SU-DHL-6 (cell line): ENCODE data around the gene SOBP.

ENCODE experiments used
- H2AFZ ChIP-seq: fragments of 200-600 bp; sonication (generic); 2 replicates; pipeline ENCODE4 v1.6.1; 2014; ENCODE audit warnings: low read depth, mild to moderate bottlenecking, moderate library complexity, mixed read lengths, antibody characterized with exemption, low read length; ENCODE audit not compliant: severe bottlenecking
- H3F3A ChIP-seq: fragments of 200-600 bp; shearing (Covaris generic); 2 replicates; pipeline ENCODE4 v1.6.0; 2016; ENCODE audit warnings: antibody characterized with exemption, mild to moderate bottlenecking; ENCODE audit not compliant: insufficient read depth
- H3K27ac ChIP-seq: fragments of 200-600 bp; sonication (generic); 2 replicates; pipeline ENCODE4 v1.5.1; 2016; ENCODE audit warnings: low read depth, mild to moderate bottlenecking, low read length, moderate library complexity, mixed read lengths
- H3K27me3 ChIP-seq: fragments of 200-600 bp; sonication (generic), shearing (Covaris generic); 2 replicates; pipeline ENCODE4 v1.6.0; 2014; ENCODE audit warnings: mild to moderate bottlenecking, low read length
- H3K36me3 ChIP-seq: fragments of 200-600 bp; sonication (generic); 2 replicates; pipeline ENCODE4 v1.6.1; 2014; ENCODE audit warnings: mild to moderate bottlenecking, low read length, mixed read lengths
- H3K4me2 ChIP-seq: fragments of 300-600, 200-600 bp; shearing (Covaris generic), sonication (generic); 2 replicates; pipeline ENCODE4 v1.6.0; 2014; ENCODE audit warnings: low read length, low read depth, mild to moderate bottlenecking; ENCODE audit not compliant: poor library complexity, severe bottlenecking
- H3K4me3 ChIP-seq: fragments of 200-600 bp; sonication (generic); 2 replicates; pipeline ENCODE4 v1.5.1; 2014; ENCODE audit warnings: antibody characterized with exemption, low read length, mild to moderate bottlenecking, mixed read lengths; ENCODE audit not compliant: insufficient read depth, poor library complexity, severe bottlenecking
- H3K79me2 ChIP-seq: fragments of 200-600 bp; sonication (generic); 2 replicates; pipeline ENCODE4 v1.6.1; 2014; ENCODE audit warnings: mild to moderate bottlenecking, low read length, moderate library complexity; ENCODE audit not compliant: insufficient read depth
- H3K9ac ChIP-seq: fragments of 200-600 bp; sonication (generic); 2 replicates; pipeline ENCODE4 v1.7.0; 2014; ENCODE audit warnings: mild to moderate bottlenecking, low read length
- H3K9me2 ChIP-seq: fragments of 200-600 bp; sonication (generic); replicated peaks from 2 replicates; pipeline ENCODE4 v1.6.1; 2014; ENCODE audit warnings: low read length; ENCODE audit not compliant: insufficient read depth
- H3K9me3 ChIP-seq: fragments of 200-600 bp; sonication (generic); 2 replicates; pipeline ENCODE4 v1.6.1; 2014; ENCODE audit warnings: low read length, mixed read lengths; ENCODE audit not compliant: insufficient read depth
- H4K20me1 ChIP-seq: fragments of 200-600 bp; sonication (generic); 2 replicates; pipeline ENCODE4 v1.6.1; 2014; ENCODE audit warnings: low read depth, mild to moderate bottlenecking, antibody characterized with exemption, low read length, moderate library complexity, mixed read lengths
- CTCF ChIP-seq: fragments of 200-600 bp; sonication (generic); IDR thresholded peaks from one replicate; pipeline ENCODE4 v1.5.1; 2017; ENCODE audit warnings: antibody characterized with exemption, mild to moderate bottlenecking, low read length, moderate library complexity; ENCODE audit not compliant: insufficient read depth, poor library complexity, severe bottlenecking
- EZH2phosphoT487 ChIP-seq: fragments of 200-600 bp; sonication (generic), shearing (Covaris generic); conservative IDR thresholded peaks from 2 replicates; pipeline ENCODE4 v1.6.1; 2018; ENCODE audit warnings: mild to moderate bottlenecking, antibody characterized with exemption, low read length, moderate library complexity, mixed read lengths

SOBP gene

GRCh38 chr6:107699254-107699653, 209.3 kb downstream of the SOBP start:
- H3K9ac ChIP-seq, result no peak overlapping the region
- TF ChIP-seq EZH2phosphoT487, result no peak
- TF ChIP-seq CTCF, result no peak
- no peak overlapping the region for H3K4me2 ChIP-seq

DNA sequence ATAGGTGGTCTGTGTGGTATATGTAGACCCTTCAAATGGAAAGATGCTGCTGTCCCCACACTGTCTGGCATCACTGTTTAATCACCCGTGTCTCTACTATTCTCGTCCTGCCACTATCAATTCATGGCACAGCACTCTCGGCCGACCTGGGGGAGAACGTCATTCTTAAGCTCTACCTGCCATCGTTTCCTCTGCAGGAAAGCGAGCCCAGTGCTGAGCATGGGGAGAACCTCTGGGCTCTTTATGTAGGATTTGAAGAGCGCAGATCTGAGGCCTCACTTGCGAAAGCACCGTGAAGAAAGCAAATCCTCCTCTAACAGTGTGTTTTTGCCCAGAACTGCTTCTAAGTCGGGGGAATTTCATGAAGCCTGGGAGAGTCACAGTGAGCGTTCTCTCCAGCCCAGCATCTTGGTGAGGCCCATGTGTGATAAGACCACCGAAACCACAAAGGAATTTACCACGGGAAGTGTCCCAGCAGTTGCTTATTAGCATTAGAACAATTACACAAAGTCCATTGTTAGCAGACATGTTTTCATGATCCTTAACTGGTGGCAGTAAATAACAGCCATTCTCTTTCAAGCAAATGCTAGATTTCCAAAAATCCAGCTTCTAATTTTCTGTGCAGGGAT, 209.9 kb downstream of the SOBP start:
- Histone ChIP-seq H3F3A (no peaks in the 10 kb centered on the region), H3K9me3 (no peaks in the 10 kb centered on the region), H3K4me2 (no peak overlapping the region), H3K9me2 (no peaks in the 10 kb centered on the region), H3K79me2 (no peaks in the 10 kb centered on the region), H4K20me1 (no peaks in the 10 kb centered on the region), H3K27ac (no peak overlapping the region), H3K4me3 (no peak overlapping the region), H3K27me3 (no peaks in the 10 kb centered on the region), H3K36me3 (no peaks in the 10 kb centered on the region), H2AFZ (no peak overlapping the region), H3K9ac (no peak overlapping the region)
- TF ChIP-seq CTCF (no peak), EZH2phosphoT487 (no peak)

More at GRCh38 chr6:107699254-107699653, 209.3 kb downstream of the SOBP start:
- H3K27me3 ChIP-seq, result no peaks in the 10 kb centered on the region
- H3K27ac ChIP-seq, result no peak overlapping the region
- H3K4me3 ChIP-seq, result no peak overlapping the region
- no peaks in the 10 kb centered on the region for H3K9me2 ChIP-seq
- no peaks in the 10 kb centered on the region for H3K36me3 ChIP-seq
- H3K79me2 ChIP-seq, result no peaks in the 10 kb centered on the region
- H4K20me1 ChIP-seq, result no peaks in the 10 kb centered on the region
- no peaks in the 10 kb centered on the region for H3F3A ChIP-seq
- H2AFZ ChIP-seq, result no peak overlapping the region
- no peaks in the 10 kb centered on the region for H3K9me3 ChIP-seq

DNA sequence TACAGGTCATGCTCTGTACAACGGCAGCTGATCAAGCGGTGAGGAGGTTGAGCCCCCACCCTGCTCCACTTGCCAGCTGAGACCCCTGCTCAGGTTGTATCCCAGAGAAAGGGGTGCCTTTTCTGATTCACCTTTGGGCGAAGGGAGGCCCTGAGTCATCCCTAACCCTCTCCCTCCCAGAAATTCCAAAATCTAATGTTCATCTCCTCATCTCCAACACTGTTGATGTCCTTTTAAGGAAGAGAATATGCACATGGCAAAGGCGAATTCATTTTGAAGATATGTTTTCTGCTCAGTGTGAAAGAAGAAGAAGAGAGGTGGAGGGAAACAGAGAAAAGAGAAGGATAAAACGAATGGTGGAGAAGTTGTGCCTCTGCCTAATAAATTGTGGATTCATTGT, 213.7 kb downstream of the SOBP start:
- no peak for TF ChIP-seq CTCF
- no peak for TF ChIP-seq EZH2phosphoT487
- no peak overlapping the region for H3K4me3 ChIP-seq
- no peaks in the 10 kb centered on the region for H3K9me3 ChIP-seq
- H4K20me1 ChIP-seq, result no peaks in the 10 kb centered on the region
- H3K9ac ChIP-seq, result no peak overlapping the region
- no peak overlapping the region for H3K4me2 ChIP-seq
- no peaks in the 10 kb centered on the region for H3K36me3 ChIP-seq
- no peak overlapping the region for H3K27ac ChIP-seq
- no peaks in the 10 kb centered on the region for H3K79me2 ChIP-seq
- H3K27me3 ChIP-seq, result no peaks in the 10 kb centered on the region
- no peaks in the 10 kb centered on the region for H3F3A ChIP-seq
- H3K9me2 ChIP-seq, result no peaks in the 10 kb centered on the region
- no peak overlapping the region for H2AFZ ChIP-seq
